Hepatocyte (in vitro differentiated cells): ENCODE results near the gene IL12RB2. TPM values are rescaled to one million over a fixed set of nuclear protein-coding genes. Genes with fewer than 3 reads are reported as not detected.
"Not testable (repeated sequence)": the region's sequence is repeated elsewhere in the genome, so short reads cannot be mapped to it uniquely, and the experiment has no call there.

Experiments
- DNase-seq: peaks from one replicate; pipeline ENCODE4 v3.0.0-alpha.2; 2016; ENCODE audit warnings: low spot score
- H2AFZ ChIP-seq: fragments of 200-600 bp; sonication (generic); 2 replicates; pipeline ENCODE4 v1.6.0; 2016; ENCODE audit warnings: antibody characterized with exemption, mild to moderate bottlenecking
- H3K27ac ChIP-seq: fragments of 200-600 bp; sonication (generic); 2 replicates; pipeline ENCODE4 v1.5.1; 2016; ENCODE audit warnings: mild to moderate bottlenecking
- H3K27me3 ChIP-seq: fragments of 200-600 bp; sonication (generic); 2 replicates; pipeline ENCODE4 v1.6.1; 2016
- H3K36me3 ChIP-seq: fragments of 200-600 bp; sonication (generic); replicated peaks from 2 replicates; pipeline ENCODE4 v1.5.1; 2016; ENCODE audit warnings: low read depth; ENCODE audit not compliant: insufficient read depth
- H3K4me1 ChIP-seq: fragments of 200-600 bp; sonication (generic); 2 replicates; pipeline ENCODE4 v1.5.1; 2016; ENCODE audit warnings: mild to moderate bottlenecking, moderate library complexity; ENCODE audit not compliant: insufficient read depth
- H3K4me2 ChIP-seq: fragments of 200-600 bp; sonication (generic); 2 replicates; pipeline ENCODE4 v1.6.0; 2016
- H3K4me3 ChIP-seq: fragments of 200-600 bp; sonication (generic); 2 replicates; pipeline ENCODE4 v1.5.1; 2016; ENCODE audit warnings: mild to moderate bottlenecking
- H3K79me2 ChIP-seq: fragments of 200-600 bp; sonication (generic); 2 replicates; pipeline ENCODE4 v1.6.0; 2017; ENCODE audit warnings: mild to moderate bottlenecking
- H3K9me2 ChIP-seq: fragments of 200-600 bp; sonication (generic); replicated peaks from 2 replicates; pipeline ENCODE4 v1.6.0; 2017; ENCODE audit warnings: mild to moderate bottlenecking; ENCODE audit not compliant: insufficient read depth
- H3K9me3 ChIP-seq: fragments of 200-600 bp; sonication (generic); 2 replicates; pipeline ENCODE4 v1.5.1; 2016; ENCODE audit warnings: low read depth, mild to moderate bottlenecking
- H4K20me1 ChIP-seq: fragments of 200-600 bp; sonication (generic); 2 replicates; pipeline ENCODE4 v1.6.0; 2016; ENCODE audit warnings: mild to moderate bottlenecking; ENCODE audit not compliant: insufficient read depth, poor library complexity, severe bottlenecking
- CTCF ChIP-seq: fragments of 200-600 bp; sonication (generic); IDR thresholded peaks from 2 replicates; pipeline ENCODE4 v1.5.1; 2016; ENCODE audit warnings: antibody characterized with exemption, mild to moderate bottlenecking; ENCODE audit not compliant: poor library complexity
- EZH2 ChIP-seq: fragments of 200-600 bp; sonication (generic); IDR thresholded peaks from 2 replicates; pipeline ENCODE4 v1.6.1; 2016; ENCODE audit warnings: antibody characterized with exemption, mild to moderate bottlenecking, borderline replicate concordance
- EZH2phosphoT487 ChIP-seq: fragments of 200-600 bp; sonication (generic); IDR thresholded peaks from one replicate; pipeline ENCODE4 v1.6.1; 2018; ENCODE audit warnings: antibody characterized with exemption, mild to moderate bottlenecking, low read depth, moderate library complexity; ENCODE audit not compliant: unreplicated experiment, severe bottlenecking
- WGBS: methylation state at CpG from one replicate; pipeline ENCODE4 v1.1.6; 2016; ENCODE audit warnings: low lambda C conversion rate; ENCODE audit errors: missing lambda C conversion rate; 5-methylcytosine and 5-hydroxymethylcytosine counted together
- polyA plus RNA-seq: library from polyadenylated mRNA; unstranded; fragments of >200 nt; fragmentation: Nextera tagmentation; extraction: Ambion mirVana; gene quantifications from 2 replicates; pipeline ENCODE4 v1.2.1, GENCODE V29; 2016
- total RNA-seq: library from RNA; depleted of rRNA; stranded (reverse); fragments of >200 nt; gene quantifications from 2 replicates; pipeline ENCODE4 v1.2.3, GENCODE V29; 2014

The IL12RB2 gene
- total and polyA plus RNA-seq, 2 experiments from 2014 or later, result 0.47 TPM; not detected in 1

GRCh38 chr1:67394548-67394947 lies 86.9 kb downstream of the IL12RB2 start:
- no peak overlapping the region for H2AFZ ChIP-seq
- TF ChIP-seq EZH2phosphoT487 (no peak), EZH2 (no peak), CTCF (no peak)
- H3K4me2 ChIP-seq, result no peak overlapping the region
- no peak overlapping the region for H3K4me3 ChIP-seq
- H3K4me1 ChIP-seq, result no peaks in the 10 kb centered on the region
- H3K27me3 ChIP-seq, result no peaks in the 10 kb centered on the region
- 97% methylated on average over 4 of the region's 4 CpGs for WGBS
- no peaks in the 10 kb centered on the region for H3K9me2 ChIP-seq
- no peaks in the 10 kb centered on the region for H3K9me3 ChIP-seq
- H3K79me2 ChIP-seq, result no peaks in the 10 kb centered on the region
- H3K27ac ChIP-seq, result no peak overlapping the region
- H4K20me1 ChIP-seq, result no peaks in the 10 kb centered on the region
- no peaks in the 10 kb centered on the region for H3K36me3 ChIP-seq
- DNase-seq, result no peak

GRCh38 chr1:67399199-67399993 lies 91.7 kb downstream of the IL12RB2 start:
- Histone ChIP-seq H2AFZ (no peak overlapping the region), H3K36me3 (no peaks in the 10 kb centered on the region), H3K4me2 (no peak overlapping the region), H3K9me3 (no peaks in the 10 kb centered on the region), H3K27ac (no peak overlapping the region), H3K79me2 (no peaks in the 10 kb centered on the region), H3K4me1 (no peaks in the 10 kb centered on the region), H3K9me2 (no peaks in the 10 kb centered on the region), H4K20me1 (no peaks in the 10 kb centered on the region), H3K27me3 (no peaks in the 10 kb centered on the region), H3K4me3 (no peak overlapping the region)
- whole genome bisulfite sequencing, result 79% methylated on average over 7 of the region's 7 CpGs
- no peak for DNase-seq
- TF ChIP-seq CTCF (no peak), EZH2 (no peak), EZH2phosphoT487 (no peak)

GRCh38 chr1:67400029-67400786 lies 92.5 kb downstream of the IL12RB2 start:
- not testable (repeated sequence) for H3K9me3 ChIP-seq, H2AFZ ChIP-seq, H4K20me1 ChIP-seq, H3K4me3 ChIP-seq, DNase-seq, H3K36me3 ChIP-seq, H3K27me3 ChIP-seq, H3K27ac ChIP-seq, H3K9me2 ChIP-seq, H3K79me2 ChIP-seq, H3K4me1 ChIP-seq, H3K4me2 ChIP-seq
- WGBS, result 88% methylated on average over 12 of the region's 12 CpGs

- no peak overlapping the region for H2AFZ ChIP-seq
- DNase-seq, result no peak
Observed at GRCh38 chr1:67401443-67401842, 93.8 kb downstream of the IL12RB2 start.

More at GRCh38 chr1:67401443-67401842, 93.8 kb downstream of the IL12RB2 start:
- H3K4me1 ChIP-seq, result no peaks in the 10 kb centered on the region
- H3K27ac ChIP-seq, result no peak overlapping the region
- TF ChIP-seq CTCF (no peak), EZH2phosphoT487 (no peak), EZH2 (no peak)
- H4K20me1 ChIP-seq, result no peaks in the 10 kb centered on the region
- no peaks in the 10 kb centered on the region for H3K9me2 ChIP-seq
- H3K79me2 ChIP-seq, result no peaks in the 10 kb centered on the region
- no peaks in the 10 kb centered on the region for H3K27me3 ChIP-seq
- H3K4me3 ChIP-seq, result no peak overlapping the region
- H3K9me3 ChIP-seq, result no peaks in the 10 kb centered on the region
- 94% methylated on average over 6 of the region's 6 CpGs for WGBS
- no peaks in the 10 kb centered on the region for H3K36me3 ChIP-seq
- no peak overlapping the region for H3K4me2 ChIP-seq
